HepG2 (cell line): ENCODE data around the gene F12. TPM values are rescaled to one million over a fixed set of nuclear protein-coding genes. Genes with fewer than 3 reads are reported as not detected.

ENCODE experiments used
- ATRX ChIP-seq: sonication (generic); formaldehyde crosslinking; IDR thresholded peaks from 2 replicates; pipeline ENCODE4 v1.4.0; 2020; ENCODE audit warnings: missing genetic modification reagents, borderline replicate concordance
- CENPX ChIP-seq: sonication (generic); formaldehyde crosslinking; IDR thresholded peaks from 2 replicates; pipeline ENCODE4 v1.9.0; 2021; ENCODE audit warnings: mild to moderate bottlenecking, missing genetic modification reagents, moderate library complexity
- CREM ChIP-seq, 2 experiments: sonication (generic) in 1 of 2; formaldehyde crosslinking in 1 of 2; IDR thresholded peaks; 2 replicates each; pipeline versions ENCODE4 v1.4.0 to v1.6.1; 2016 to 2020; ENCODE audit warnings: antibody characterized with exemption in 1 of 2, mild to moderate bottlenecking in 1 of 2, missing genetic modification reagents in 1 of 2
- E2F2 ChIP-seq: sonication (generic); formaldehyde crosslinking; IDR thresholded peaks from 2 replicates; pipeline ENCODE4 v1.4.0; 2020; ENCODE audit warnings: missing genetic modification reagents, borderline replicate concordance
- HOXA3 ChIP-seq: sonication (generic); formaldehyde crosslinking; IDR thresholded peaks from 2 replicates; pipeline ENCODE4 v1.5.0; 2020; ENCODE audit warnings: missing genetic modification reagents
- KDM5A ChIP-seq: fragments of 200-600 bp; sonication (generic); IDR thresholded peaks from 2 replicates; pipeline ENCODE4 v1.7.0; 2018; ENCODE audit warnings: antibody characterized with exemption, mild to moderate bottlenecking, low read length, borderline replicate concordance
- NRL ChIP-seq: sonication (generic); formaldehyde crosslinking; IDR thresholded peaks from 2 replicates; pipeline ENCODE4 v1.5.0; 2020; ENCODE audit warnings: missing genetic modification reagents, mild to moderate bottlenecking, moderate library complexity, borderline replicate concordance
- SKIL ChIP-seq: sonication (generic); formaldehyde crosslinking; IDR thresholded peaks from 2 replicates; pipeline ENCODE4 v1.8.0; 2022; ENCODE audit warnings: missing genetic modification reagents, mild to moderate bottlenecking, moderate library complexity, borderline replicate concordance
- SMAD9 ChIP-seq: sonication (generic); formaldehyde crosslinking; IDR thresholded peaks from 2 replicates; pipeline ENCODE4 v1.5.1; 2020; ENCODE audit warnings: mild to moderate bottlenecking, missing genetic modification reagents
- TFDP2 ChIP-seq: sonication (generic); formaldehyde crosslinking; IDR thresholded peaks from 2 replicates; pipeline ENCODE4 v1.4.0; 2020; ENCODE audit warnings: missing genetic modification reagents
- TRIM22 ChIP-seq: fragments of 450-650 bp; IDR thresholded peaks from 2 replicates; pipeline ENCODE4 v1.6.1; 2017
- ZFP90 ChIP-seq: sonication (generic); formaldehyde crosslinking; IDR thresholded peaks from 2 replicates; pipeline ENCODE4 v1.8.0; 2022; ENCODE audit warnings: missing genetic modification reagents, mild to moderate bottlenecking, inconsistent platforms, borderline replicate concordance
- ZNF547 ChIP-seq: sonication (generic); formaldehyde crosslinking; IDR thresholded peaks from 2 replicates; pipeline ENCODE4 v1.5.1; 2020; ENCODE audit warnings: mild to moderate bottlenecking, missing genetic modification reagents
- ZNF609 ChIP-seq: sonication (generic); formaldehyde crosslinking; IDR thresholded peaks from 2 replicates; pipeline ENCODE4 v1.4.0; 2020; ENCODE audit warnings: mild to moderate bottlenecking, missing genetic modification reagents, borderline replicate concordance
- ZNF792 ChIP-seq: IDR thresholded peaks from 2 replicates; pipeline ENCODE4 v1.6.1; 2016
- ZSCAN31 ChIP-seq: sonication (generic); formaldehyde crosslinking; IDR thresholded peaks from 2 replicates; pipeline ENCODE4 v1.5.0; 2020; ENCODE audit warnings: low read depth, mild to moderate bottlenecking, missing genetic modification reagents
- polyA plus RNA-seq, 8 experiments: library from polyadenylated mRNA; depleted of rRNA in 3 of 8; stranded (reverse) in 7 of 8; unstranded in 1 of 8; fragments of >200 nt; fragmentation: Illumina TruSeq in 4 of 8; extraction: Trizol in 4 of 8; gene quantifications; 2 replicates each; pipeline versions ENCODE4 v1.2.1 to v1.2.3, GENCODE V29; 2011 to 2016; ENCODE audit warnings: low read depth in 4 of 8, missing spikeins in 1 of 8, mixed read lengths in 1 of 8; ENCODE audit not compliant: insufficient read depth in 1 of 8
- total RNA-seq, 5 experiments: library from RNA; depleted of rRNA; stranded (reverse); fragments of >200 nt; fragmentation: Illumina TruSeq; extraction: Trizol; gene quantifications; 2 replicates each; pipeline ENCODE4 v1.2.3, GENCODE V29; 2016; ENCODE audit warnings: low read depth in 1 of 5

F12 gene
- total and polyA plus RNA-seq, 2 of the 13 experiments (the other 11 are each of a cell fraction or from before 2014, with no cell fraction given) = 2.5 to 3.0 TPM

- TF ChIP-seq SKIL (no peak; the same call in 1 of the 2 replicates), NRL (peak; percentile 19; the same call in 1 of the 2 replicates), E2F2 (CRISPR knock-in tag) (peak; percentile 72; the same call in 1 of the 2 replicates), SMAD9 (CRISPR knock-in tag) (no peak), ZNF792 (CRISPR knock-in tag) (peak; percentile 77; the same call in 1 of the 2 replicates), CENPX (CRISPR knock-in tag) (no peak), CREM (IDR thresholded peaks at IDR 0.05) (no peak), CREM (CRISPR knock-in tag; IDR thresholded peaks at IDR 0.05) (no peak), ZSCAN31 (CRISPR knock-in tag) (no peak), ZNF547 (peak; percentile 95), KDM5A (no peak), ZNF609 (no peak), ATRX (CRISPR knock-in tag) (no peak), TFDP2 (peak; percentile 67), ZFP90 (CRISPR knock-in tag) (peak; percentile 63; the same call in 1 of the 2 replicates), HOXA3 (CRISPR knock-in tag) (peak; percentile 59; the same call in 1 of the 2 replicates), TRIM22 (no peak)
Measured at GRCh38 chr5:177378884-177379883, 30.2 kb downstream of the F12 start (continued).
